Epithelial cell of prostate (primary cell): ENCODE results near the gene ASTN1.

Experiments used
- DNase-seq: peaks from one replicate; pipeline ENCODE4 v3.0.0-alpha.2; 2011; ENCODE audit warnings: low read depth, low spot score
- H3K27ac ChIP-seq: fragments of 450-650 bp; 2 replicates; pipeline ENCODE4 v1.5.1; 2017; ENCODE audit warnings: mild to moderate bottlenecking

Gene ASTN1

DNA sequence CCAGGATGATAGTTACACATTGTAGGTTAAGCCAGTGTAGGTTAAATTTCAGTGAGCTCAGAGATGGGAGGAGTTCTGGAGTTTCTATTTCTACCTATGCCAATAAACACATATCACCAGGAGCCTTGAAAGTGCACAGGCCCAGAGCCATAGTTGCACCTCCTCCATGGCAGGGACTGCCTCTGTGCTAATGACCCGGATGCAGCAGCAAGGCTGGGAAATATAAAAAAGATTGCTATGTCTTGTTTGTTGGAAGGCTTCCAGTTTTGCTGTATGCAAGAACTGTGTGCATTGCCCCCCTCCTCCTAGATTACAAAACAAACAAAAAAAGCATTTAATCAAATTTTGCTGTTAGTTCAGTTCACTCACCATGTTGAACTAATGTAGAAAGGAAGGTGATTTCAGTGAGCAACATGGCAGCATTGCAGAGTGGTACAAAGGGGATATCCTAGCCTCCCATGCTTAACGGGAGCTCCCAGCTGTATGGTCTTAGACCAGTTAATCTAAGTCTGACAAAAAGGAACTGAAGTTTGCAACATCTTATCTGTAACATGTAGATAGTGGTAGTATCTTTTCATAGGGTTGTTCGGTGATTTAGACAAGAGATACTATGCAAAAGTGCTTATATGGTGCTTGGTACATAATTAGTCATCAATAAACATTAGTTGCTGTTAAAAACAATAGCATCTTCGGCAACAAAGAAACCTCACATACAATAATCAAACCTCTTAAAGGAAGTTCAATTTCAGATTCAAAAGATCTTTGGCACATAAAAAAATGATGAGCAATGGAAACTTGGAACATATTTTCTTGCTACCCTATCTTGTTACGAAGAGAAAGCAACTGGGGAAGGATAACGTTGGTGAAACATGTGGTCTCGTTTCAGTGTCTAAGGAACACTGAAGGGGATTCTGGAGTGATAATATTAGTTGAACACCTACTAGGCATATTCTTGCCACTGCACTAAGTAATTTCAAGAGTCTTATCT lies 309.5 kb downstream of the ASTN1 start:
- no peak overlapping the region for H3K27ac ChIP-seq
- no peak for DNase-seq

DNA sequence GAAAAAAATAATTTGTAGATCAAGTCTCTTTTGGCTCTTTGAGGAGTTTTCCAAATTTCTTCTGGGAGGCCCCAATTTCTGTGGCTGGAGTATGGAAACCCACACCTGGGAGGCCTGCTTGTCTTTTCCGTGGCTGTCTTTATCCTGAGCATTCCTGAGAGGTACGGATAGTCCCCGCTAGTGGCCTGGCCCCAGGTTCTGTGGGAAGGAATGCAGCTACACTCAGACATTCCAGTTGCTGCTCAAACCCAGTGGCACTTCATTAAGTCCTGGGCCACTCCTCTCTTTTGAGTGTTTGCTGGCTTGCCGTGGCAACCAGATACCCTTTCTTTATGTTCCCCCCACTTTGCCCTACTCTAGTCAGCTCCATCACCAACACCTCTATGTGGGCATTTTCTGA lies 310.4 kb downstream of the ASTN1 start:
- DNase-seq: no peak
- no peak overlapping the region for H3K27ac ChIP-seq

DNA sequence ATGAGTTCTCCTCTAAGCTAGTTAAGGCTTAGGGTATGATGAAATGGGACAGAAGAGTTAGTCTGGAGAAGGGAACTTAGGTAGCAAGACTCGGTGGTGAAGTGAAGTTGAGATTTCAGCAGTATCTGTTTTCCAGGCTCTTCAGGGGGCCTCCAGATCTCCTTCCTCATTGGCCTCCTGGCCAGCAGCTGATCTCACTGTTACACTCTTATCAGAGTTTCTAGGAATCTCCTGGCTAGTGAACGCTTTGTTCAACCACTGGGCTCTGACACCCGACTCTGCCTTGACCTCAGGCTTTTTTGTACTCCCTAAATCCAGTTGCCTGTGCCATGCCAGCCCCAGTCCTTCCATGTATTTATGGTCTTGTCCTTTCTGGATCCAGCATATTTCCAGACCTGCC lies 311.0 kb downstream of the ASTN1 start:
- H3K27ac ChIP-seq: no peak overlapping the region
- DNase-seq: no peak

DNA sequence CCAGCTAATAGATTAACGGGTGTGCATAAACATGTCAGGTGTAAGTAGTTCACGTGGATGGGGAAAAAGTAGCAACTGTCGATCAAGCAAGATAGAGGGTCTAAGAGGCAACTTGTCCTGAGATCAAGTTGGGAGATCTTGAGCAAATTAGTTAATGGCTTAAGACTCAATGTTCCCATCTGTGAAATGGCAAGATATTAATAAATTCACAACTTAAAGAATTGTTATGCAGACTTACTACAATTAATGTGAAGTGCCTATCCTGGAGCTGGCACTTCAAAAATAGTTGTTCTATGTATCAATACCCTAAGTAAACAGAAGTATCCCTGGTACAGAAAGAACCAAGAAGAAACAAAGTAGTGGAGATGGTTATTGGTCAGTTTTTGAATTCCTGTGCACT lies 312.4 kb downstream of the ASTN1 start:
- H3K27ac ChIP-seq: no peak overlapping the region
- DNase-seq: no peak

DNA sequence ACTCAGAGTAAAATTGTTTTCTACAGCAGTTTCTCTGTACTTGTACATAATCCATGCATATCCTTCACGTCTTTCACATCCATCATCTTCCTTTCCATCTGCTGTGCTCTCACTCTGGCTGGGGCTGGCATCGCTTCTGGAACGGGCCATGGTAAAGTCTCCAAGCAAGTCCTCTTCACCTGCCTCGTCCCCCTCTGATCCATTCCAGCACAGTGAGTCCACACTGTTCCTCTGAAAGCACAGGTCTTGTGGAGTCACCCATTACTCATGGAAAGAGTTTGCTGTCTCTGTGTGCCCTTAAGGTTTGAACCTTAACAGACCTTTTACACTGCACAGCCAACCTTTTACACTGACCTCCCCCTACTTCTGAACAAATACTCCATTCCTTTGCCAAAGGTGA lies 313.6 kb downstream of the ASTN1 start:
- H3K27ac ChIP-seq: no peak overlapping the region
- no peak for DNase-seq

DNA sequence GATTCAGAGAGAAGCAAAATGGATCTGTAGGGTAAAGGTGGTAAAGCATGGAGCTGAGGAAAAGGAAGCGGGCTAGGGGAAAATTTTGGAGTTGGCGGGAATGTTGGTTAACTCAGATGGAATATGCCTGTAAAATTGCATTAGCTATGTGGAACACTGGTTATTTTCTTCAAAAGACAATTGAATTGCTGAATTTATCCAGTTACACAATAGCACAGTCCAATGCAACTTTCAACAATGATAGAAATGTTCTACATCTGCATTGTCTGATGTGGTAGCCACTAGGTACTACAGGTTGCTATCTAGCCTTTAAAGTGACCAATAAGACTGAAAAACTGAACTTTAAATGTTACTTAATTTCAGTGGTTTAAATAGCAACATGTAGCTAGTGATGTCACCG lies 315.2 kb downstream of the ASTN1 start:
- H3K27ac ChIP-seq: no peak overlapping the region
- no peak for DNase-seq

DNA sequence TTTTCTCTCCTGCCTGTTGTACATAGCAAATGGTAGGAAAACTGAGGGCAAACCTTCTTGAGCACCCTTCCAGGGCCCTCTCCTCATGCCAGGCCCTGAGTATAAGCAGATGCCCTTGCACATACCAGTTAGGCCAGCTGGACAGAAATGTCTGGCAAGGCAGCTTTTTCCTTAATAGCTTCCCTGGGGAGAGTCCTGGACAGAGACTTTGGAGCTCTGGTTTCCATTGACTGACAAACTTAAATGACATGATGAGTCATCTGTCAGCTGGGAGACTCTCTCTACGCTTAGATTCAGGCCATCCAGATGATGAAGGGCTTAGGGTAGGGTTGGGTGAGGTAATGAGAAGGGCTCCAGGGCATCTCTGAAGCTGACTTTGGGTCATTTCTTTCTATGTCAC lies 317.5 kb downstream of the ASTN1 start:
- no peak for DNase-seq
- H3K27ac ChIP-seq: peak overlapping the region; percentile 24

DNA sequence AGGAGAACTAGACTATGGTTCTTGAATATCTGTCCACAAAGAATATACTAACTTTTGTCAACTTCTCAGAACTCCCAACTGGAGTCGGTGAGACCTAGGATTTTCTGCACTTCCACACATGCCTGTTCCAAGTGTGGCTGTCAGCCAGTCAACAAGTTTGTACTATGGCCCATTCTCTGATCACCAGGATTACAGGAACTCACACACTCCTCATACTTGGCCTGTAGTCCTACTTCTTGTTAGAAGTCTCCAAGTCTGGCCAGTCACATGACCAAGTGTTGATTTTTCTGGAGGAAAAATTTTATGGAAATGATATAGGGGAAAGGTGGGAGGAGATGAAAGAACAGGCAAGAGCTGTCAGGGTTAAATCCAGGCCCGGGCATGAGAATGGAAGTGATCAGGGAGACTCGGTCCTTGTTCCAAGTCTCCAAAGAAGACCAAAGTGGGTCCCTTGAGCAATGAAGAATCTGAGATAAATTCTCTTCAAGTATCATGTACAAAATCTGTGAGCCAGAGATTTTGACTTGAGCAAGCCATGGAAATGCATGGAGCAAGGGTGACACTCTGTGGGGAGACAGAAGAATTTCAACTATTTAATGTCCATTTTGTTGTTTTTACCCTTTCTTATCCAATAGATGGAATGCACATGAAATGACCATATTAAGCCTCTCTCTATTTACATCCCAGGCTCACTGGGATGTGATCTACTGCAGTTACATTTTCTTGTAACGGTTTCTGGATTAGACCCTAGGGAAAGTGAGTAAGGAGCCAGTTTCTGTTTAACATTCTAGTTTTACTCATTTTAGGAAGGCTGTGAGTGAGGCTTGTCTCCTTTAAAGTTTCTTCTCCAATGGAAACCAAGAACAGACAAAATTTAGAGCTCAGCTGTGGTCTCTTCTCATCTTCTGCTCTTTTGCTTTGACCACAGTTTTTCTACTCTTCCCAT lies 320.9 kb downstream of the ASTN1 start:
- DNase-seq: no peak

DNA sequence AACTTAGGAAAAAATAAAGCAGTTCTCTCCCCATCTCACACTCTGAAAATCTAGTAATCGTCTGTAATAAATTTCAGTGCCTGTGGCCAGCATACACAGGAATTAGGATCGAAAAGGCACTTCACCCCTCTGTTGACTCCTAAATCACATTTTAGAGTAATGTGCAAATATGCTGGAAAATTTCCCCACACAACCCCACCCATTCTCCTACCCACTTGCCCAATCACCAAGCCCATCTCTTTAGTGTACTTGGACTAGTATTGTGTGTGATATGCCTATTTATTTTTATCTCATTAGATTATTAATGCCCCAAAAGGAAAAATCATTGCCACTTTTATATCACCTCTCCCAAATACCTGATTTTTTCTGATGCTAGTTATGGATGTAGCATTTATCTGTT lies 323.3 kb downstream of the ASTN1 start:
- no peak overlapping the region for H3K27ac ChIP-seq
- no peak for DNase-seq

More for the DNA sequence above, 320.9 kb downstream of the ASTN1 start:
- no peak overlapping the region for H3K27ac ChIP-seq

DNA sequence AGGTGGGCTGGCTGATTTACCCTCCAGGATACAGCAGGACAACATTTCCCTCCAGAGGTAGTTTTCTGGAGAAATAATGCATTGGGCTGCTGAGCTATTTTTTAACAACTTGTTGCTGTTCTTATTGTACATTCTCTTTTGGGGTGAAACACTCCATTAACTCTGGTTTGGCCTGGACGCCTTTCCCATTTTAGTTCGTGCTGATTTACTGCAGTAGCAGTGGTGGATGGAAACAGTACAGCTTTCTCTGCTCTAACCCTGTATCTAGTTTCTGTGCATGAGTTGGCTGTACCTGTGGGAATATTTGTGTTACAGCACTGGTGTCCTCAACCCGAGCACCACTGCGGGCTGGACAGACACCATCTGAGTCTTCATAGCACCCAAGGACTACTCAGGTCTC lies 325.3 kb downstream of the ASTN1 start:
- H3K27ac ChIP-seq: no peak overlapping the region

DNA sequence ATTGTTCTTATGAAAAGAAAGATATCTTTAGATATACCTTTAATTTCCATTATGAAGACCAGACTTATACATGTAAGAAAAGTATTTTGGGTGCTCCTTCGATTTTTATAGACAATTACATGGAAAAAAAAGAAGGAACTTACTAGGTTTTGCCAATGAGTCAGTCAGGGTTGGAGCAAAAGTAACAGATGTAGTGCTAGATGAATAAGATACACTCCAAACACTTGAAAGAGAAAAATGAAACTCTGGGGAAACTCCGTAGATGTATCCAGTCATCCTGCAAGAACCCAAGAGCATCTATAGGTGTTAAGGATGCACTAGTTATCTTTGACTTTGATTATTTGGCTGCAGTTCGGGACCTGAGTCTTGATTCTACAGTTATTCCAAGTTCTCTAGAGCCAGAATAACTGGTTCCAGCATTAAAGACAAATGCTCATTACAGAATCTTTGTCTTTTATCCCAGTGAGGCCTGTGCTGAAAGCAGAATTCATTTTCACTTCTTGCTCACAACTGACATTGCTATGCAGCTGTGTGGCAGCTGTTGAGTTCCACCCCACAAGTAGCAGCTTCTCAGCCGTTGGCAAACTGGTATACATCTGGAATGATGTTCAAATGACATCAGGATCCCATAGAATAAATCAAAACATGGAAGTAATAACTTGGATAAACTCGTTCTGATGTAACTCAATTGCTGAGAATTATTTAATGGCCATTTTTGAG lies 326.1 kb downstream of the ASTN1 start:
- DNase-seq: no peak
- H3K27ac ChIP-seq: no peak overlapping the region

More for the DNA sequence above, 325.3 kb downstream of the ASTN1 start:
- no peak for DNase-seq

DNA sequence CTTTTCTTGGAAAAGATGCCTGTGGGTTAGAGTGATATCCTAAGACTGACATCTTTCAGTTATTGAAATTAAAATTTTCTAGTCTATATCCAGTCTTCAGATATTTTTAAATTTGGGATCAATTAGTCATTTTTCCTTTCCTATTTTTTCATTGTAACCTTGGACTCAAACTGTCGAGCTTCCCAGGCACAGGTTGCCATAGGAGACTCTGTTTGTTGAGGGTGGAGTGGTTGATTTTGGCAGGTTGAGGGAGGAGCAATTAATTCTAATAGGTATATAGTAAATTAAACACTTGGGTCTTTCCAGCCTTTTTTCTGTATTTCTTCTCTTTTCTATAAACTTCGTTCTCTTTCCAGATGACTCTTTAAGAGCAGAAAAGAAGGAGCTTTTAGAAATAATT lies 326.8 kb downstream of the ASTN1 start:
- DNase-seq: no peak
- no peak overlapping the region for H3K27ac ChIP-seq

DNA sequence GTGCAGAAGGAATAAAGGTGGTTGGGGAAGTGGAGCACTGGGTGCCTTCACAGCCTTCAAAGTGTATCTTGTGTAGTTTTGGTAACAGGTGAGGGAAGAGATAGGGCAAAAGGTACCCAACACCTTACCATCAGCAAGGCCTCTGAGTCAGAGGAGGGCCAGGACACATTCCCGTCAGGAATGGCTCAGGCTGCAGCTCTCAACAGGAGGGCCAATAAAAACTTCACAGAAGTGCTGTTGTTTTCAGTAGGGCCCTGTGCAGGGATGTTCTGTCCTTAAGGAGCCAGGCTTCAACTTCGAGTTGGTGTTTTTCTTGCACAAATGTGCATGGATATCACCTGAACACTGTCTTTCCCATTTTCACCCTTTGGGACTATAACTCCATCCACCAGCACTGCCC lies 333.4 kb downstream of the ASTN1 start:
- no peak overlapping the region for H3K27ac ChIP-seq
- no peak for DNase-seq

DNA sequence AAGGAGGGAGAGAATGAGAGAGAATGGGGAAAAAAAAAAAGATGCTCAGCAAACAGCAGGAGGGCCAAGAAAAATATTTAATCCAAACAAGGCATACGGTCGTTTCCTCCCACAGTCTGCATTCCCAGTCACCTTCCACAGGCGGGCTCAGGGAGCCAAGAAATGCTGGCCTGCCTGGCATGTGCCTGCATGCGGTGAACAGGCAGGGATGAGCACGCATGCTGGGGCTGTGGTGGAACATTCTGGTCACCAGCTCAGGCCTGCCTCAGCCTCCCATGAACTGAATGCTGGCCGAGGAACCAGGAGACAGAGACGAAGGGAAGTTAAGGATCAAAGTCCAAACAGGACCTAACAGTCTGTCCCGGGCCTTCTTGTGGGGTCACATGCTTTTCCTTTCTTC lies 335.3 kb downstream of the ASTN1 start:
- no peak overlapping the region for H3K27ac ChIP-seq
- no peak for DNase-seq

DNA sequence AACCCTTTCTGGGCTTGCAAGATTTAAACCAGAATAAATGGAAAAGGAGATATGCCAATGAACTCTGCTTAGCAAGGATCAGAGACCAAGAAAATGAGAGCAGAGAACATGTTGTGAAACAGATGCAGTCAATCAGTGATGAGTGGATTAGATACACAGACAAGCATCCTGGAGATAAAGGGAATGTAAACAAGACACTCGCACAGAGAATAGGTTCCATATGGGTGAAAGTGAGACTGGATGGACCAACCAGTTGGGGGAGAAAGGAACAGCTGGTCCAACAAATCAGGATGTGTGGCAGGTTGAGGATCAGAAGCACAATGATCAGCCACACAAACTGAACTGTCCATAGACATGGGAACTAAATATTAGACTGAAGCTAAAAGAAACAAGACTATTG lies 338.2 kb downstream of the ASTN1 start:
- no peak overlapping the region for H3K27ac ChIP-seq
- no peak for DNase-seq

DNA sequence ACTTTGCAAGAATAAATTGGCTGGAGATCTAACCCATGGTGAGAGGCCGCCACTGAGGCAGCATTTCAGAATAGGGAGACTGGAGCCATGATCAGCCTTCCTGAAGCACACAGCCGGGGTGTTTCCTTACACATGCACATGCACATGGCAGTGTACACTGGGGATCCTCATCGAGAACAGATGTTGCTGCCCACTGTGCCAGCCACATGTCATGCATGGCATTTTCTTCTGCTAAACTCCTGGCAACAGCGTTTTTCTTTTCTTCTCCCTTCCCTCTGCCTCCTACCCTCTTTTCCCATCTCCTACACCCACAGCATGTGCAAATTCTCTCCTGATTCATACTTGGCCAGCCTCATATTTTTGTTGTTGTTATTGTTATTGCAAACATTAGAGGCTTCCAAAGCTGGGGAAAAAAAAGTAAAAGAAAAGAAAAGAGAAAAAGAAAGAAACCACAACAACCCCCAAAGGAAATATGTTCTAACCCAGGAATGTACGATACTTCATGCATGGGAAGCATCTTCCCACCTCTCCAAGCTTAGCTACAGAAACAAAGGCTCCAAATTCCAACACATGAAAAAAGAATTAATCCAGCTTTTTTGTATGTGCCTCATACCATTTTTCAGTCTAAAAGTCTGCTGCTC lies 344.0 kb downstream of the ASTN1 start:
- DNase-seq: no peak

DNA sequence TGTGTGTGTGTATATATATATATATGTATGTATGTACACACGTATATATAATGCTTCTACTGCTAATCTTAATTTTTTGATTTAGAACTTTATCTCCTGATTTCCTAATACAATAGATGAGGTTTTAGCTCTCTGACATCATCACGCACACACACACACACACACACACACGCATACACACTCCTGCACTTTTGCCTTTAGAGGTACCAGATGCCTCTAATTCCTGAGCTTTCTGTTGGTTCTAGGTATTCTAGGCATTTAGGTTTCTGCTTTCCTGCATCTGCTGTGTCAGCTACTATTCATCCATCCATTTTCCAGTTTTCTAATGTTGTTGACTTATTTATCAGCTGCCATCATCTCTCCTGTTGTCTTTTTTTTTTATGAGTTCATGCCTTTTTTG lies 348.3 kb downstream of the ASTN1 start:
- no peak overlapping the region for H3K27ac ChIP-seq
- DNase-seq: no peak

More for the DNA sequence above, 344.0 kb downstream of the ASTN1 start:
- H3K27ac ChIP-seq: no peak overlapping the region

DNA sequence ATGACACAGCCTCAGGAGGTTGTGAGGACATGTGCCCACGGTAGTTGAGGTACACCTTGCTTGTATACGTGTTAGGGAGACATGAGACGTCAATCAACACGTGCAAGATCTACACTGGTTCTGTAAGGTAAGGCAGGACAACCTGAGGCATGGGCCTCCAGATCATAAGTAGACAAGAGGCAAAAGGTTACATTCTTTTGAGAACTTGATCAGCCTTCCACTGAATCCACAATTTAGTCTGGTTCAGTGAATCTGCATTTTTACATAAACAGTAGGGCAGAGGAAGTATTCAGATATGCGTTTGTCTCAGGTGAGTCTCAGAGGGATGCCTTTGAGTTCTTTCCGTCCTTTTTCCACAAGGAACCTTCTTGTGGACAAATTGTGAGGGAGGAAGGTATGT lies 348.9 kb downstream of the ASTN1 start:
- DNase-seq: no peak
- H3K27ac ChIP-seq: no peak overlapping the region

DNA sequence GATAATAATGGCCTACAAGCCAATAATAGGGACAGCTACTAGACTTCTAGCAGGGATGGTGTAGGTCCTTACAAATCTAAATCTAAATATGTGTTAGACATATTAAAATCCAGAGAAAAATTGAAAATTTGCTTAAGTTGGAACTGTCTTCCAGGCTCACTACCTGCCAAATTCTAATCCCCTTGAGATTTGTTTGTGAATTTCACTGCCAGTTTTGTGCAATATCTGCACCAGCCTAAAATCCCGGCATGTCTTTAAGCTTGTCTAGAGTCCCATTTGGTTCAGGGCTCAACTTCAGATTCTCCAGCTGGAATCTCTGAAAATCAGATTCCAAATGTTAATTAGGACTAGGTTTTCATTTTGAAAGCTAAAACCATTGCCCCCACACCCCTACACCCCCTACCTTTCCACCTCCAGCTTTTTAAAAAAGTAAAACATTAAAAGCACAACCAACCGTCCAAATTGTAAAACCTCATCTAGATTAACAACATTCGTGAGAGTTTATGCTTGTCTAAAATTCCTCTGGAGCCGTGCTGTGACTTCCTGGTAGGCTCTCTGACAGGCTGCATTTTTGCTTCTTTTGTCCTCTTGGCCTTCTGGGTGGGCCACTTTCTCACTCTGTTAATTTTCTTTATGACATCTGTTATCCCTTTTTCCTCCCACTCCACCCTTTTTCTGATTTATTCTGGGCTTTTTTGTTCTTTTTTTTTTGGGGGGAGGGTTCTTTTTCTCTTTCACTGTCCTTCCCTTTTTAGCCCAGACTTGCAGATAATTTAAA lies 352.8 kb downstream of the ASTN1 start:
- no peak for DNase-seq

More for the DNA sequence above, 352.8 kb downstream of the ASTN1 start:
- H3K27ac ChIP-seq: no peak overlapping the region
